GM12865 (cell line): ENCODE results near the gene ARHGAP30.
"Not testable (repeated sequence)": the region's sequence is repeated elsewhere in the genome, so short reads cannot be mapped to it uniquely, and the experiment has no call there.

Experiments
- DNase-seq: peaks from one replicate; pipeline ENCODE4 v3.0.0; 2010; ENCODE audit warnings: low read depth
- H3K4me3 ChIP-seq: 2 replicates; pipeline ENCODE4 v1.5.1; 2011; ENCODE audit warnings: mild to moderate bottlenecking, low read depth, low read length, control low read depth
- TF ChIP-seq, protein P1 (sequence below): IDR thresholded peaks from 2 replicates; pipeline ENCODE4 v1.5.1; 2011; ENCODE audit warnings: low read length, control low read depth, low read depth, inconsistent platforms; ENCODE audit not compliant: insufficient read depth; ENCODE audit errors: missing control alignments

Gene ARHGAP30

DNA sequence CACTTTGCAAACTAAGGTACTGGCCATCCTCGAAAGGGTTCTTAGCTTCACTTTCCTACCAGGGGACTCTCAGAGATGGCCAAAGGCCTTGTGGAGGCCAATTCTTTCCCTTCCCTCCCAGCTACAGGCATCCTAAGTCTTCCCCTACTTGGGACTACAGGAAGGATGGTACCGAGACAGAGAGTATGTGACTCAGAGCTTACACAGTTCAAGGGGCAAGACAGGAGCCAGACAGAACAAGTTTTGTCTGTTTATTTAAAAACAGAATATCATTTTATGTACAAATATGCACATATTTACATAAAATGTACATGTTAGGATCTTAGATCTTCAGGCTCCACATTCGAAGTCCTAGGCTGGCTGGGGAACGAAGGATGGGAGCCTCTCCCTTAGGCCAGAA lies 1.1 kb upstream of the ARHGAP30 start:
- H3K4me3 ChIP-seq, result no peak overlapping the region
- TF ChIP-seq, protein P1, sequence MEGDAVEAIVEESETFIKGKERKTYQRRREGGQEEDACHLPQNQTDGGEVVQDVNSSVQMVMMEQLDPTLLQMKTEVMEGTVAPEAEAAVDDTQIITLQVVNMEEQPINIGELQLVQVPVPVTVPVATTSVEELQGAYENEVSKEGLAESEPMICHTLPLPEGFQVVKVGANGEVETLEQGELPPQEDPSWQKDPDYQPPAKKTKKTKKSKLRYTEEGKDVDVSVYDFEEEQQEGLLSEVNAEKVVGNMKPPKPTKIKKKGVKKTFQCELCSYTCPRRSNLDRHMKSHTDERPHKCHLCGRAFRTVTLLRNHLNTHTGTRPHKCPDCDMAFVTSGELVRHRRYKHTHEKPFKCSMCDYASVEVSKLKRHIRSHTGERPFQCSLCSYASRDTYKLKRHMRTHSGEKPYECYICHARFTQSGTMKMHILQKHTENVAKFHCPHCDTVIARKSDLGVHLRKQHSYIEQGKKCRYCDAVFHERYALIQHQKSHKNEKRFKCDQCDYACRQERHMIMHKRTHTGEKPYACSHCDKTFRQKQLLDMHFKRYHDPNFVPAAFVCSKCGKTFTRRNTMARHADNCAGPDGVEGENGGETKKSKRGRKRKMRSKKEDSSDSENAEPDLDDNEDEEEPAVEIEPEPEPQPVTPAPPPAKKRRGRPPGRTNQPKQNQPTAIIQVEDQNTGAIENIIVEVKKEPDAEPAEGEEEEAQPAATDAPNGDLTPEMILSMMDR, result no peak
- DNase-seq, result no peak

DNA sequence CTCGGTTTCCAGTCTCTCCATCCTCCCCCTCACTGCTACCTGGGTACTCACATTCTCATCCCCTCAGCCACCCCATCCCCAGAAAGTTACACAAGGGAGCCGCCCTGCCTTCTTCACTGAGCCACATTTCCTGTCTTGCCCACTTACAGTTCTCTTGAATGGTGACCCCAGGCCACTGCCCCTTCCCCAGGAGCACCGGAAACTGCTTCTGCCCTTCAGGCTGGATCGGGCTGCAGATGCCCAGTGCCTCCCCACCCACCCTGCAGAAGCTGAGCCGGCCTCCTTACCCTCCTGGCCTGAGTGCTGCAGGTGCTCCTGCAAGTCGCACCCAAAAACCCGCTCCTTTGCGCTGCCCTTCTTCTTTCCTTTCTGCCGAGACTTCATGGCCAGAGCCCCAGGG lies 450 bp downstream of the ARHGAP30 start:
- TF ChIP-seq, protein P1, result no peak
- H3K4me3 ChIP-seq, result peak overlapping the region; percentile 90
- DNase-seq, result peak; percentile 37

DNA sequence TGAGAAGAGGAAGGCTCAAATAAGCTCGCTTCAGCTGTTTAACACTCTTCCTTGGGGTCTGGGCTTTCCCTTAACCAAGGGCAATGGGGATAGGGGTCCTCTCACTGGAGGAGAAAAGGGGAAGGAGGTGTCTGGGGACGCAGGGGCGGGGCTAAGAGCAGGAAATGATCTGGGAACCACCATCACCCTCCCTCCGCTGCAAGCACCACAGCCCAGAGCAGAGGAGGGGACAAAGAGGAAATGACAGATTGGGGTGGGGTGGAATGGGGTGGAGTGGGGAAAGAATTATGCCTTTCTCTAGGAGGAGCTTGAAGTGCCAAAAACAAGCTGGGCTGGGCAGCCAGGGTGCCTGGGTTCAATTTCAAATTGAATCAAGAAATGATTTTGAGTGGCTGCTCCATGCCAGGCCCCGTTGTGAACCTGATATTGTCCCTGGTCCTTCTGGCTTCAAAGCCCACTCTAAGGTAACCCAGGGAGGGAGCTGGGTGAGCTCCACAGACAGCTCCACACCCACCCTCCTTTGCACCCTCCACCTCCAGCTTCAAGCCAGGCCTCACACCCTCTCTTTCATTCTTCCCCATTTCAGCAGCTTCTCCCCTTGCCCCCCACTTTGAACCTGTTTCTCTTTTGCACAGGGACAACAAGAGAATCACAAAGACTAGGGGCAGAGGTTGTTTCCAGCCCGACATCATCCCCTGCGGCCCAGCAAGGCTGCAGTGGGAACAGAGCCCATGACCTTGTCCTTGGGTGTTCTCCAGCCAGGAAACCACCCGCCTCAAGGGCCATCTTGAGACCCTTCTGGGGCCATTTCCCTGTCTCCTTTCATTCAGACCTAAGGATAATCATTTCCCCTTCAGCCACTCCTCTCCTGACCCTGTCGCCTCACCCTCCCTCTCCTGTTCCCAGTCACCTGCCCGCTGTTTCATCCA lies 1.1 kb downstream of the ARHGAP30 start:
- peak; percentile 90 for DNase-seq
- peak overlapping the region; percentile 90 for H3K4me3 ChIP-seq
- TF ChIP-seq, protein P1, result no peak

DNA sequence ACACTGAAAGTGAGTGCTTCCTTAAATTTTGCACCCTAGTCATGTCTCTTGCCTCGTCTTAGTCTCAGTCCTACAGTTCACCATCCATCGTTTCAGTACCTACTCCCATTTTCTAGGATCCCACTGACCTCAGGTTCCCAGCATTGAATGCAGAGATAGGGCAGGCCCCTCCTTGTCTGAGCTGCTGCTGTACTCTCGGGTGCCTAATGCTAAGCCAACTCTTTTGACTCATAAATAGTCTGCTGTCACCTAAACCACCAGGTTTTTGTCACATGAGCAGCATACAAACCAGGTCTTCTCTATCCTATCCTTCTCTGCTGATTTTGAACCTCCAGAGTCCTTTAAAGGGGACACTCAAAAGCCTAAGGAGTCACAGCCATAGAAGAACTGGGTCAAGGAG lies 3.0 kb downstream of the ARHGAP30 start:
- no peak overlapping the region for H3K4me3 ChIP-seq

DNA sequence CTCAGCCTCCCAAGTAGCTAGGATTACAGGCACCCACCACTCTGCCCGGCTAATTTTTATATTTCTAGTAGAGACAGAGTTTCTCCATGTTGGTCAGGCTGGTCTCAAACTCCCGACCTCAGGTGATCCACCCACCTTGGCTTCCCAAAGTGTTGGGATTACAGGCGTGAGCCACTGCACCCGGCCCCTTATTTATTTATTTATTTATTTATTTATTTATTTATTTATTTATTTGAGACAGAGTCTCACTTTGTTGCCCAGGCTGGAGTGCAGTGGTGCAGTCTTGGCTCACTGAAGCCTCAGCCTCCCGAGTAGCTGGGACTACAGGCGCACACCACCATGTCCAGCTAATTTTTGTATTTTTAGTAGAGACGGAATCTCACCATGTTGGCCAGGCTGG lies 4.0 kb downstream of the ARHGAP30 start:
- H3K4me3 ChIP-seq, DNase-seq: not testable (repeated sequence)

More for the DNA sequence above, 3.0 kb downstream of the ARHGAP30 start:
- DNase-seq, result no peak
- TF ChIP-seq, protein P1, result no peak

DNA sequence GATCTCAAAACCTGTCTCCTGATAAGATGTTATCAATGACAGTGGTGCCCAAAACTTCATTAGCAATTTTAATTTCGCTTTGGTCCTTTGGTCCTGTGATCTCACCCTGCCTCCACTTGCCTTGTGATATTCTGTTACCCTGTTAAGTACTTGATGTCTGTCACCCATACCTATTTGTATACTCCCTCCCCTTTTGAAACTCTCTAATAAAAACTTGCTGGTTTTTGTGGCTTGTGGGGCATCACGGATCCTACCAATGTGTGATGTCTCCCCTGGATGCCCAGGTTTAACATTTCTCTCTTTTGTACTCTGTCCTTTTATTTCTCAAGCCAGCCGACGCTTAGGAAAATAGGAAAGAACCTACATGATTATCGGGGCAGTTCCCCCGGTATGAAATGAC lies 5.8 kb downstream of the ARHGAP30 start:
- not testable (repeated sequence) for DNase-seq, H3K4me3 ChIP-seq

DNA sequence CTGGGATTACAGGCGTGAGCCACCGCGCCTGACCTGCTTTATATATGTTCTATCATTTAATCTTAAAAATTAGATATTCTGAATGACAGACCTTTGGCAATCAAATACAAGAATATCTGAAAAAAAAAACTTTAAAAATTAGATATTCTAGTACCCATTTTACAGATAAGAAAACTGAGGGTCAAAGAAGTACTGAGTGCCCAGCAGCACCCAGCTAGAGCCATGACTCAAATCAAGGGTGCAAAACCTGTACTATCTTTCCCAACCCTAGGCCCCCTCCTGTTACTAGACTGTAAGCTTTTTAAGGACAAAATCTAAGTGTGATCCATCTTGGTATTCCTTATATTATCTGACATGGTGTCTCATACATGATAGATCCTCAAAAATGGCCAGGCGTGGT lies 8.3 kb downstream of the ARHGAP30 start:
- TF ChIP-seq, protein P1, result no peak

DNA sequence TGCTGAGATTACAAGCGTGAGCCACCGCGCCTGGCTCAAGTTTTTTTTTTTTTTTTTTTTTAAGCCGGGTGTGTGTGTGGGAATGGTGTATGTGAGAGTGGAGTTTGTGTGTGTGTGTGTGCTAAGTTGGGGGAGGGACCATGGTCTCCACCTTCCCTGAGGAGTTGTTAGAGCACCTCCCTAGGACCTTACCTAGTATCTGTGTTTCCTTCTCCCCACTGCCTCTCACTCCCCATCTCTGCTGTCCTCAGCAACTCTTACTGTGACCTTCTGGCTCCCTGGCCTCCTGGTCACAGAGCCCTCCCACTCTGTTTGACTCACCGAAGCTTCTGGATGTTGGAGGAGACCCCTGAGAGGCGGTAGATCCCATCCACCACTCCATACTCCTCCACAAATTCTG lies 10.4 kb downstream of the ARHGAP30 start:
- H3K4me3 ChIP-seq, result no peak overlapping the region
- DNase-seq, result no peak
- TF ChIP-seq, protein P1, result no peak

More for the DNA sequence above, 8.3 kb downstream of the ARHGAP30 start:
- H3K4me3 ChIP-seq, result no peak overlapping the region
- no peak for DNase-seq
